WI38 (cell line): ENCODE results near the gene PAQR5.

ENCODE experiments used
- H3K4me3 ChIP-seq: 2 replicates; pipeline ENCODE4 v1.5.1; 2011; ENCODE audit warnings: low read depth, mild to moderate bottlenecking, control low read depth, low read length
- TF ChIP-seq, protein P1 (sequence below): IDR thresholded peaks from 2 replicates; pipeline ENCODE4 v1.5.1; 2012; ENCODE audit warnings: low read depth, mild to moderate bottlenecking, control low read depth, low read length

Gene PAQR5

DNA sequence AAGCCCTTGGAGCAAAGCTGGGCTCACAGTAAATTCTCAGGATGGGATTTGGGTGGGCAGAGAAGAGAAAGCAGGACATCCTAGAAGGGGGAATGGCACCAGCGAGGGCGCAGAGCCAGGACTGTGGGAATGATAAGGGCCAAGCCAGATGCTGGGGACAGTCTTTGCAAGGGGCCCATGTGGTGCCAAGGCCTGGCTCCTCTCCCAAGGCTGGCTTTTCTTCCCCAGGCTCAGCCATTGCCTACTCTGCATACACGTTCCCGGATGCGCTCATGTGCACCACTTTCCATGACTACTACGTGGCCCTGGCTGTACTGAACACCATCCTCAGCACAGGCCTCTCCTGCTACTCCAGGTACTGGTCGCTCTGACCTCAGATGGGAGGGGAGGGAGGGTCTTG lies 90.7 kb downstream of the PAQR5 start:
- TF ChIP-seq, protein P1, sequence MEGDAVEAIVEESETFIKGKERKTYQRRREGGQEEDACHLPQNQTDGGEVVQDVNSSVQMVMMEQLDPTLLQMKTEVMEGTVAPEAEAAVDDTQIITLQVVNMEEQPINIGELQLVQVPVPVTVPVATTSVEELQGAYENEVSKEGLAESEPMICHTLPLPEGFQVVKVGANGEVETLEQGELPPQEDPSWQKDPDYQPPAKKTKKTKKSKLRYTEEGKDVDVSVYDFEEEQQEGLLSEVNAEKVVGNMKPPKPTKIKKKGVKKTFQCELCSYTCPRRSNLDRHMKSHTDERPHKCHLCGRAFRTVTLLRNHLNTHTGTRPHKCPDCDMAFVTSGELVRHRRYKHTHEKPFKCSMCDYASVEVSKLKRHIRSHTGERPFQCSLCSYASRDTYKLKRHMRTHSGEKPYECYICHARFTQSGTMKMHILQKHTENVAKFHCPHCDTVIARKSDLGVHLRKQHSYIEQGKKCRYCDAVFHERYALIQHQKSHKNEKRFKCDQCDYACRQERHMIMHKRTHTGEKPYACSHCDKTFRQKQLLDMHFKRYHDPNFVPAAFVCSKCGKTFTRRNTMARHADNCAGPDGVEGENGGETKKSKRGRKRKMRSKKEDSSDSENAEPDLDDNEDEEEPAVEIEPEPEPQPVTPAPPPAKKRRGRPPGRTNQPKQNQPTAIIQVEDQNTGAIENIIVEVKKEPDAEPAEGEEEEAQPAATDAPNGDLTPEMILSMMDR, result no peak

DNA sequence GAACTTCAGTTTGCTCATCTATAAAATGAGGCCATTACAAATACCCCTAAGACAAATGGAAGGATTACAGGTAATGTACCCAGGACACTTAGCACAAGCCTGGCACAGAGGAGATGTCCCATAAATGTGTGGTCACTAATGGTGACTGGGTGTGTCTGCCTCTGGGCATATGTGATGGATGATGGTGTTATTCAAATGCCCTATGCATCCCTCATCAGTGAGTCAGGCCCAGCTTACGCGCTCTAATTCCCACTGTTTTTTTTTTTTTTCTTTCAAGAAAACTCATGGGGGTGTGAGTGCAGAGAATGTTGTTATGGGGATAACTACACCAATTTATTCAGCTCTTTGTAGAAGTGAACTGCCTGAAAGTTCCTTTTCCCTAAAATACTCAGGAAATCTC lies 91.9 kb downstream of the PAQR5 start:
- no peak overlapping the region for H3K4me3 ChIP-seq
- TF ChIP-seq, protein P1, result no peak

More for the DNA sequence above, 90.7 kb downstream of the PAQR5 start:
- no peak overlapping the region for H3K4me3 ChIP-seq

DNA sequence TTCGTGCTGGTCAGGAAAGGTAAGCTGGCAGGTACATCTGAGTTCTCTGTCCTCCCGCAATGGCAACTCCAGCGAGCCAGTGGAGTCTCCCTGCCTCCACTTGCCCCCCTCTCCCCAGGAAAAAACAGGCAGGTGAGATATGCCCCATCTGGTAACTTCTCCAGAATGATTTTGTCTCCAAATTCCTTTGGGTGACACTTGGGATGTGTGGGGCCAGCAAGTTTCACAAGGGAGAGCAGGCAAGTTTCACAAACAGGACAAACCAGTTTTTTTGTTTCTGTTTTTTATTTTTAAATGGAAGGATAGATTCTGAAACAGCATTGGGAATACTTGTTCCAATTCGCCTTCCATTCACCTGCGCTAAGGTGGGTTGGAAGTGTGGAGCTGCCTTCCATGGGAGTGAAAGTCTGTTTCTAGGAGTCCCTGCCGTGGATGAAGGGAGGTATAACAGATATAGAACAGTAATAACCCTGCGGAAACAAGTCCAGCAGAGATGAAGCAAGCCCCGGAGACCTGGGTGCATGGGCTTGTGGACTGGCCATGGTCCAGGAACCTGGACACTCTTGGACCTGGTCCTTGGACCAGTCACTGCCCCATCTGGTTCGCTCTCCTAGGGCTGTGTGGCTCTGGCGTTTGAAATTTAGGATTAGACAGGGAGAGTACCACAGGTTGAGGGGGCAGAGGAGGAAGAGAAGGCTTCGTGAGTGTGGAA lies 92.5 kb downstream of the PAQR5 start:
- no peak overlapping the region for H3K4me3 ChIP-seq
- TF ChIP-seq, protein P1, result no peak

GRCh38 chr15:69392352-69392751 lies 93.6 kb downstream of the PAQR5 start:
- TF ChIP-seq, protein P1, result no peak
- H3K4me3 ChIP-seq, result no peak overlapping the region

GRCh38 chr15:69393831-69394491 lies 95.2 kb downstream of the PAQR5 start:
- TF ChIP-seq, protein P1, result no peak
- H3K4me3 ChIP-seq, result no peak overlapping the region

DNA sequence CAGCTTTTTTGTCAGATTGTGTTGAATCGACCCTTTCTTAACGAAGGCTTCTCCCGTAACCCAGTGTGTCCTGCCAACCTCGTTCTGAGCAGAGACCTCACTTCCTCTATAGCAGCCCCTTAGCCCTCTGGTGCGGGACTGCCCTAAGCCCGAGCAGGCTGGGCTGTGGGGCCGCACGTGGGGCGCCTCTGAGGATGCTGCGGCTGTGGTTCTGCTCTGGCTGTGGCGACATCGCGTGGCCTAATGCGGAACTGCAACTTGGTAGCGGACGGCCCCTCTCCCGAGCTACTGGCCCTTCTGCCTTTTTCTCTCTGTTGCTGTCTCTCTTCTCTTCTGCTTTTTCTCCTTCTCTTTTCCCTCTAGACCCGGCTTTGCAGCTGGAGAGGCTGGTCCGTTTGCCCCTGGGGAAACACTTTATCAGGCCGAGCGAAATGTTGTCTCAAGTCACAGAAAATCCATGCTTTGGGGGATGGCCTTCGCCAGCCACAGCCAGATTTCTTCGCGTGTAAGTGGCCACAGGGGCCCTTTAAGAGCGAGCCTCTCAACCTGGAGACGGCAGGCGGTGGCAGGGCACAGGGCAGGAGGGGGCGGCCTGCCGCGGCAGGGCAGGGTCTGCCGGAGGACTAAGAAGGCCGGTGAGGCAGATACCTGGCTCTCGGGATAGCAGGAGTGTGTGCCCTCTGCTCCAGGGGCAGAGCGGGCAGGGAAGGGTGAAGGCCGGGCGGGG lies 96.0 kb downstream of the PAQR5 start:
- TF ChIP-seq, protein P1, result peak; percentile 81
- no peak overlapping the region for H3K4me3 ChIP-seq

- no peak overlapping the region for H3K4me3 ChIP-seq
- TF ChIP-seq, protein P1, result no peak
Observed at GRCh38 chr15:69395460-69395859, 96.7 kb downstream of the PAQR5 start.
